ENCODE results near the gene DAAM2.

DNA sequence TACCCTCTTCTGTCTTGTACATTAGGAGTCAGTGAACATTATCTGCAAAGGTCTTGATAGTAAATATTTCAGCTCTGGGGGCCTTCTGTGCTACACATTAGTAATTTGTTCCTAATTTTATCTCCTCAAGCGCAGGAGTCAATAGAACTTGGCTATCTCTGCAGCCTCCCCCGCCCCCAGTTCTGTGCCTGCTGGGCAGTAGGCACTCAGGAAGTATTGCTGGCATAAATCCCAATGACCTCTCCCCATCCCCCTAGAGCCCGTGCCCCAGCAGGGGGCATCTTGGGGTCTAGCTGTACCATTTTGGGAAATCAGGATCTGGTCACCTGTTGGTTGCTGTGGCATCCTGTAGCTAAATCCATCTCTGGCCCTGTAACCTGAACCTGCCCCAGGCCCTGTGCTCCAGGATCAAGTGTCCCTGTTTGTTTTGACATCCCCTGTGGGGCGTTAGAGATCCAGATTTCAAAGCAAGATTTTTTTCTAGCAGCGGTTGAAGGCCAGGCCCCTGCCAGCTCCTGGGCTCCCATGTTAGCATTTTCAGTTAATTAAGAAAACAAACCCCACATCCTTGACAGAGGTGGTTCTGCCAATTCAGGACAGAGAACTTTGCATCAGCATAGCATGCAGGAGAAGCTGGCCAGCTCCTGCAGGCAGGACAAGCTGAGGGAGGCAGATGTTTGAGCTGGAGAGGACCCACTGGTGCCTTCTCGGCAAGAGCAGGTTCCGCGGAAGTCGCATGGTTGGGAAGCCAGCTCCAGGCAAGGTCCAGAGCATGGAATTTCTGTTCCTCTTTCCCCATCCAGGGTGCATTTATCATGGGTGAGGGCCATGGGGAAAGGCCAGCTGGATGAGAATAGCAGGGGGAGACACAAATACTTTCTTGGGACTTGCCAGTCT, 32.1 kb downstream of the DAAM2 start:
- TF ChIP-seq, protein P1, sequence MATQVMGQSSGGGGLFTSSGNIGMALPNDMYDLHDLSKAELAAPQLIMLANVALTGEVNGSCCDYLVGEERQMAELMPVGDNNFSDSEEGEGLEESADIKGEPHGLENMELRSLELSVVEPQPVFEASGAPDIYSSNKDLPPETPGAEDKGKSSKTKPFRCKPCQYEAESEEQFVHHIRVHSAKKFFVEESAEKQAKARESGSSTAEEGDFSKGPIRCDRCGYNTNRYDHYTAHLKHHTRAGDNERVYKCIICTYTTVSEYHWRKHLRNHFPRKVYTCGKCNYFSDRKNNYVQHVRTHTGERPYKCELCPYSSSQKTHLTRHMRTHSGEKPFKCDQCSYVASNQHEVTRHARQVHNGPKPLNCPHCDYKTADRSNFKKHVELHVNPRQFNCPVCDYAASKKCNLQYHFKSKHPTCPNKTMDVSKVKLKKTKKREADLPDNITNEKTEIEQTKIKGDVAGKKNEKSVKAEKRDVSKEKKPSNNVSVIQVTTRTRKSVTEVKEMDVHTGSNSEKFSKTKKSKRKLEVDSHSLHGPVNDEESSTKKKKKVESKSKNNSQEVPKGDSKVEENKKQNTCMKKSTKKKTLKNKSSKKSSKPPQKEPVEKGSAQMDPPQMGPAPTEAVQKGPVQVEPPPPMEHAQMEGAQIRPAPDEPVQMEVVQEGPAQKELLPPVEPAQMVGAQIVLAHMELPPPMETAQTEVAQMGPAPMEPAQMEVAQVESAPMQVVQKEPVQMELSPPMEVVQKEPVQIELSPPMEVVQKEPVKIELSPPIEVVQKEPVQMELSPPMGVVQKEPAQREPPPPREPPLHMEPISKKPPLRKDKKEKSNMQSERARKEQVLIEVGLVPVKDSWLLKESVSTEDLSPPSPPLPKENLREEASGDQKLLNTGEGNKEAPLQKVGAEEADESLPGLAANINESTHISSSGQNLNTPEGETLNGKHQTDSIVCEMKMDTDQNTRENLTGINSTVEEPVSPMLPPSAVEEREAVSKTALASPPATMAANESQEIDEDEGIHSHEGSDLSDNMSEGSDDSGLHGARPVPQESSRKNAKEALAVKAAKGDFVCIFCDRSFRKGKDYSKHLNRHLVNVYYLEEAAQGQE (IDR thresholded peaks at IDR 0.05; ENCODE audit: low read depth, low read length): no peak
- TF ChIP-seq, protein P2, sequence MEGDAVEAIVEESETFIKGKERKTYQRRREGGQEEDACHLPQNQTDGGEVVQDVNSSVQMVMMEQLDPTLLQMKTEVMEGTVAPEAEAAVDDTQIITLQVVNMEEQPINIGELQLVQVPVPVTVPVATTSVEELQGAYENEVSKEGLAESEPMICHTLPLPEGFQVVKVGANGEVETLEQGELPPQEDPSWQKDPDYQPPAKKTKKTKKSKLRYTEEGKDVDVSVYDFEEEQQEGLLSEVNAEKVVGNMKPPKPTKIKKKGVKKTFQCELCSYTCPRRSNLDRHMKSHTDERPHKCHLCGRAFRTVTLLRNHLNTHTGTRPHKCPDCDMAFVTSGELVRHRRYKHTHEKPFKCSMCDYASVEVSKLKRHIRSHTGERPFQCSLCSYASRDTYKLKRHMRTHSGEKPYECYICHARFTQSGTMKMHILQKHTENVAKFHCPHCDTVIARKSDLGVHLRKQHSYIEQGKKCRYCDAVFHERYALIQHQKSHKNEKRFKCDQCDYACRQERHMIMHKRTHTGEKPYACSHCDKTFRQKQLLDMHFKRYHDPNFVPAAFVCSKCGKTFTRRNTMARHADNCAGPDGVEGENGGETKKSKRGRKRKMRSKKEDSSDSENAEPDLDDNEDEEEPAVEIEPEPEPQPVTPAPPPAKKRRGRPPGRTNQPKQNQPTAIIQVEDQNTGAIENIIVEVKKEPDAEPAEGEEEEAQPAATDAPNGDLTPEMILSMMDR (IDR thresholded peaks at IDR 0.05): no peak
- TF ChIP-seq TAF1 (IDR thresholded peaks at IDR 0.05; ENCODE audit: borderline replicate concordance, low read depth, low read length): no peak
